ENCODE results near the gene ABI1. TPM values are rescaled to one million over a fixed set of nuclear protein-coding genes. Genes with fewer than 3 reads are reported as not detected.

ABI1 gene
- total RNA-seq, 1 experiment from 2014 or later = 25.2 TPM

DNA sequence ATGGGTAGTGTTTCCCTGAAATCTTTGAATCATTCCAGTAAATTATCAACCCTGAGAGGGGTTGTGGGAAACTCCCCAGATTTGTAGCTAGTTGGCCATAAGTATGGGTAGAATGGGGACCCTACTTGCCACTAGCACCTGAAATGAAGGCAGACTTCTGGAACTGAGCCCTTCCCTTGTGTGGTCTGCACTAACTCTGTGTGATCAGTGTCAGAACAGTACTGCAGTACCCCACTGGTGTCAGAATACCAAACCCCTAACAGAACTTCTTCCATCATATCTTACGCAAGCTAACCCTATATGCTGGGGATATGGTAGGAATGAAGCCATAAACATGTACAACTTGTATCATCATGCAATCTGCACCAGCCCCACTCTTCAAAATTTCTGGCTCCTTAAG lies 50.8 kb downstream of the ABI1 start:
- CTCF ChIA-PET = no interaction called here
- Histone ChIP-seq H3K27me3 (ENCODE audit: low read length) (no peaks in the 10 kb centered on the region), H3K9me2 (replicated peaks; ENCODE audit: low read length) (no peaks in the 10 kb centered on the region), H3K27ac (ENCODE audit: low read length) (no peak overlapping the region), H2AFZ (ENCODE audit: low read length) (no peak overlapping the region), H3K9me3 (ENCODE audit: low read length) (no peaks in the 10 kb centered on the region), H3K9ac (ENCODE audit: low read length) (no peak overlapping the region), H3K4me3 (ENCODE audit: low read length) (no peak overlapping the region), H3F3A (ENCODE audit: low read length, unreplicated experiment) (no peaks in the 10 kb centered on the region), H3K36me3 (ENCODE audit: low read depth, low read length) (no peaks in the 10 kb centered on the region), H3K4me1 (ENCODE audit: insufficient read depth, low read length) (no peaks in the 10 kb centered on the region), H4K20me1 (ENCODE audit: low read length) (0 out of 2 replicates have a peak, but pooled peaks cover 4% of the 10 kb centered on the region), H3K4me2 (ENCODE audit: low read length) (no peak overlapping the region), H3K79me2 (ENCODE audit: low read length) (no peaks in the 10 kb centered on the region)
- DNase-seq (no peak), ATAC-seq (no peak)
- intact Hi-C loops (cut with micrococcal nuclease) = no loop called here
- no peak for TF ChIP-seq EZH2 (IDR thresholded peaks at IDR 0.05; ENCODE audit: low read length, unreplicated experiment)
- POLR2A ChIA-PET (ENCODE audit: unreplicated experiment) = no interaction called here
- BruUV-seq (replicated peaks) = no TSS peak

DNA sequence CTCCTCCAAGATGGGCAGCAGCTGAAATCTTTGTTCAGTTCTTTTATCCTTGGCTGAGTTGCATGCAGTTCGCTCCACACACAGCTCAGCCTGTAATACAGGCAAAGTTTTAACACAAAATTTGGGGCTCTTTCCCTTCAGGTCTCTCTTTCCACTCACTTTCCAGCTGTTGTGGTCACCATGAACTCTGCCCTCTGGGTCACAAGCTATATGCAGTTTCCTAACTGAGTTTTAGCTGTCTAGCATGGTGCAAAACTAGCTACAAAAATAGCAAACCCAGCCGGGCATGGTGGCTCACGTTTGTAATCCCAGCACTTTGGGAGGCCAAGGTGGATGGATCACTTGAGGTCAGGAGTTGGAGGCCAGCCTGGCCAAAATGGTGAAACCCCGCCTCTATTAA lies 53.2 kb downstream of the ABI1 start:
- H3K27ac ChIP-seq (ENCODE audit: low read length) = no peak overlapping the region
- H3K4me2 ChIP-seq (ENCODE audit: low read length) = no peak overlapping the region
- ChIA-PET POLR2A (ENCODE audit: unreplicated experiment) (no interaction called here), CTCF (no interaction called here)
- H3K9ac ChIP-seq (ENCODE audit: low read length) = no peak overlapping the region
- H4K20me1 ChIP-seq (ENCODE audit: low read length) = 0 out of 2 replicates have a peak, but pooled peaks cover 7% of the 10 kb centered on the region
- BruUV-seq (replicated peaks) = no TSS peak
- no peaks in the 10 kb centered on the region for H3K36me3 ChIP-seq (ENCODE audit: low read depth, low read length)
- DNase-seq = no peak
- intact Hi-C loops (cut with micrococcal nuclease) = no loop called here
- TF ChIP-seq, protein P1, sequence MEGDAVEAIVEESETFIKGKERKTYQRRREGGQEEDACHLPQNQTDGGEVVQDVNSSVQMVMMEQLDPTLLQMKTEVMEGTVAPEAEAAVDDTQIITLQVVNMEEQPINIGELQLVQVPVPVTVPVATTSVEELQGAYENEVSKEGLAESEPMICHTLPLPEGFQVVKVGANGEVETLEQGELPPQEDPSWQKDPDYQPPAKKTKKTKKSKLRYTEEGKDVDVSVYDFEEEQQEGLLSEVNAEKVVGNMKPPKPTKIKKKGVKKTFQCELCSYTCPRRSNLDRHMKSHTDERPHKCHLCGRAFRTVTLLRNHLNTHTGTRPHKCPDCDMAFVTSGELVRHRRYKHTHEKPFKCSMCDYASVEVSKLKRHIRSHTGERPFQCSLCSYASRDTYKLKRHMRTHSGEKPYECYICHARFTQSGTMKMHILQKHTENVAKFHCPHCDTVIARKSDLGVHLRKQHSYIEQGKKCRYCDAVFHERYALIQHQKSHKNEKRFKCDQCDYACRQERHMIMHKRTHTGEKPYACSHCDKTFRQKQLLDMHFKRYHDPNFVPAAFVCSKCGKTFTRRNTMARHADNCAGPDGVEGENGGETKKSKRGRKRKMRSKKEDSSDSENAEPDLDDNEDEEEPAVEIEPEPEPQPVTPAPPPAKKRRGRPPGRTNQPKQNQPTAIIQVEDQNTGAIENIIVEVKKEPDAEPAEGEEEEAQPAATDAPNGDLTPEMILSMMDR (conservative IDR thresholded peaks at IDR 0.05; ENCODE audit: low read depth, low read length) = no peak
- H3K4me3 ChIP-seq (ENCODE audit: low read length) = no peak overlapping the region
- no peaks in the 10 kb centered on the region for H3K9me3 ChIP-seq (ENCODE audit: low read length)
- no peaks in the 10 kb centered on the region for H3K9me2 ChIP-seq (replicated peaks; ENCODE audit: low read length)
- H3F3A ChIP-seq (ENCODE audit: low read length, unreplicated experiment) = no peaks in the 10 kb centered on the region
- H3K4me1 ChIP-seq (ENCODE audit: insufficient read depth, low read length) = peaks cover 7% of the 10 kb centered on the region; the same call in 1 of the 2 replicates
- H3K27me3 ChIP-seq (ENCODE audit: low read length) = no peaks in the 10 kb centered on the region
- no peak for ATAC-seq
- 0 out of 2 replicates have a peak, but pooled peaks cover 3% of the 10 kb centered on the region for H3K79me2 ChIP-seq (ENCODE audit: low read length)
- no peak overlapping the region for H2AFZ ChIP-seq (ENCODE audit: low read length)

DNA sequence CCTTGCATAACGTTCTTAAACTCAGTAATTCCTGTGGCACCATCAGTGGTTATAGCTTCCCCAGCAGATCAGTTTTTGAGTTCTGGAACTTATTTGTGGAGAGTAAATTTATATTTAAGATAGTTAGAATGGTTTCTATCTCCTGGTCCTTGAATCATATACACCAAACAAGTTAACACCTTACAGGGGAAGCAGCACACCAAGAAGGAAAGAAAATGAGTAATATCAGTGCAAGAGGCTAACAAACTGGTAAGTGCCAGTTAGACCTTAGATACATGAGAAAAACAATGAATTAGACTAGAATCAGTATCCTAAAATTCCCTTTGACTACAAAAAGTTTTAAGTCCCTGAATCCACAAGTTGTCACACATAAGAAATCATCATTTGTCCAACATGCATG lies 54.2 kb downstream of the ABI1 start:
- 0 out of 2 replicates have a peak, but pooled peaks cover 9% of the 10 kb centered on the region for H3K79me2 ChIP-seq (ENCODE audit: low read length)
- H3K4me2 ChIP-seq (ENCODE audit: low read length) = no peak overlapping the region
- peaks cover 7% of the 10 kb centered on the region; the same call in 1 of the 2 replicates for H3K4me1 ChIP-seq (ENCODE audit: insufficient read depth, low read length)
- 0 out of 2 replicates have a peak, but pooled peaks cover 7% of the 10 kb centered on the region for H4K20me1 ChIP-seq (ENCODE audit: low read length)
- BruUV-seq (replicated peaks) = no TSS peak
- H3K9ac ChIP-seq (ENCODE audit: low read length) = no peak overlapping the region
- H3K9me3 ChIP-seq (ENCODE audit: low read length) = no peaks in the 10 kb centered on the region
- ATAC-seq (no peak), DNase-seq (no peak)
- H3F3A ChIP-seq (ENCODE audit: low read length, unreplicated experiment) = no peaks in the 10 kb centered on the region
- no peak overlapping the region for H3K27ac ChIP-seq (ENCODE audit: low read length)
- TF ChIP-seq, protein P1 (conservative IDR thresholded peaks at IDR 0.05; ENCODE audit: low read depth, low read length) = no peak
- TF ChIP-seq EZH2 (IDR thresholded peaks at IDR 0.05; ENCODE audit: low read length, unreplicated experiment) (no peak), EZH2phosphoT487 (IDR thresholded peaks at IDR 0.05; ENCODE audit: borderline replicate concordance, low read length) (no peak)
- no peak overlapping the region for H2AFZ ChIP-seq (ENCODE audit: low read length)
- H3K9me2 ChIP-seq (replicated peaks; ENCODE audit: low read length) = no peaks in the 10 kb centered on the region
- no peak overlapping the region for H3K4me3 ChIP-seq (ENCODE audit: low read length)
- CTCF ChIA-PET = no interaction called here
- POLR2A ChIA-PET (ENCODE audit: unreplicated experiment) = no interaction called here
- no peaks in the 10 kb centered on the region for H3K36me3 ChIP-seq (ENCODE audit: low read depth, low read length)
- intact Hi-C loops (cut with micrococcal nuclease) = no loop called here
- H3K27me3 ChIP-seq (ENCODE audit: low read length) = no peaks in the 10 kb centered on the region

Data from PC-3 (cell line).